ENCODE data around the gene IRF2BP2. TPM values are rescaled to one million over a fixed set of nuclear protein-coding genes. Genes with fewer than 3 reads are reported as not detected.

Gene IRF2BP2
- total and polyA plus RNA-seq, 10 of the 15 experiments (the other 5 are each of a cell fraction or from before 2014, with no cell fraction given) = 7.5 to 114 (median 52.3) TPM

- ATAC-seq (no peak), FAIRE-seq (no peak), DNase-seq (ENCODE audit: low read depth, low spot score) (no peak)
- no peak overlapping the region for H3K9ac ChIP-seq (ENCODE audit: control insufficient read depth, insufficient read depth, low read length)
- POLR2A ChIA-PET = no interaction called here
- in situ Hi-C loops (cut with MboI) = no loop called here
- CTCF ChIA-PET = no interaction called here
- RAD21 ChIA-PET (ENCODE audit: unreplicated experiment) = no interaction called here
- no peaks in the 10 kb centered on the region for H3K79me2 ChIP-seq (ENCODE audit: control insufficient read depth, insufficient read depth, low read length)
- no peaks in the 10 kb centered on the region for H3K9me3 ChIP-seq (replicated peaks; ENCODE audit: control insufficient read depth, insufficient read depth, low read length)
- no peaks in the 10 kb centered on the region for H3K4me1 ChIP-seq (ENCODE audit: control insufficient read depth, insufficient read depth, low read length)
- intact Hi-C loops (cut with micrococcal nuclease; ENCODE audit: unreplicated experiment) = no loop called here
- H3K4me3 ChIP-seq = no peak overlapping the region
- H2AFZ ChIP-seq (ENCODE audit: control insufficient read depth, low read depth, low read length) = no peak overlapping the region
- BruUV-seq (replicated peaks) = no TSS peak
- no peaks in the 10 kb centered on the region for H4K20me1 ChIP-seq (ENCODE audit: control insufficient read depth, insufficient read depth)
- no peak overlapping the region for H3K4me2 ChIP-seq (ENCODE audit: control insufficient read depth, insufficient read depth)
- H3K27me3 ChIP-seq (replicated peaks in 1 of 2; ENCODE audit: control insufficient read depth in 2 of 2, insufficient read depth in 2 of 2, low read length in 1 of 2) = no peaks in the 10 kb centered on the region
- SMC1A ChIA-PET (ENCODE audit: uncharacterized antibody, unreplicated experiment) = interaction anchor here (1.5 to 1.6 kb wide), 2 partner anchors 90 to 104 kb away, joined by 4 to 5 read pairs; no protein-coding TSS in a partner anchor
- 90% methylated on average over 4 of the region's 4 CpGs for WGBS (ENCODE audit: insufficient coverage, insufficient replicate concordance, low lambda C conversion rate, missing lambda C conversion rate)
- H3K27ac ChIP-seq (ENCODE audit: control insufficient read depth, insufficient read depth) = no peak overlapping the region
- no peaks in the 10 kb centered on the region; a peak in 1 of 4 replicates for H3K36me3 ChIP-seq (ENCODE audit: control insufficient read depth in 2 of 2, insufficient read depth in 2 of 2, low read length in 1 of 2)
- TF ChIP-seq GABPA (IDR thresholded peaks at IDR 0.05; ENCODE audit: low read depth) (no peak), CBX5 (IDR thresholded peaks at IDR 0.05; ENCODE audit: low read depth) (no peak), HCFC1 (IDR thresholded peaks at IDR 0.05; ENCODE audit: low read length) (no peak), SMAD1 (IDR thresholded peaks at IDR 0.05; ENCODE audit: low read depth, partially characterized antibody) (no peak), DPF2 (IDR thresholded peaks at IDR 0.05) (no peak), POLR2AphosphoS5 (IDR thresholded peaks at IDR 0.05; ENCODE audit: low read length) (no peak), MLLT1 (IDR thresholded peaks at IDR 0.05) (no peak), HDAC6 (IDR thresholded peaks at IDR 0.05; ENCODE audit: unreplicated experiment) (no peak), ZNF274 (IDR thresholded peaks at IDR 0.05; ENCODE audit: insufficient read depth, insufficient read length) (no peak), MTA2 (IDR thresholded peaks at IDR 0.05; ENCODE audit: low read depth) (no peak), FOXK2 (IDR thresholded peaks at IDR 0.05) (no peak), ZSCAN29 (IDR thresholded peaks at IDR 0.05) (no peak), CBFB (IDR thresholded peaks at IDR 0.05; ENCODE audit: low read depth) (no peak), BHLHE40 (IDR thresholded peaks at IDR 0.05; ENCODE audit: borderline replicate concordance in 1 of 2, low read depth in 2 of 2, low read length in 1 of 2) (no peak), ZNF384 (IDR thresholded peaks at IDR 0.05; ENCODE audit: borderline replicate concordance, low read depth, low read length) (no peak)
- TF ChIP-seq, protein P1, sequence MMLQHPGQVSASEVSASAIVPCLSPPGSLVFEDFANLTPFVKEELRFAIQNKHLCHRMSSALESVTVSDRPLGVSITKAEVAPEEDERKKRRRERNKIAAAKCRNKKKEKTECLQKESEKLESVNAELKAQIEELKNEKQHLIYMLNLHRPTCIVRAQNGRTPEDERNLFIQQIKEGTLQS (IDR thresholded peaks at IDR 0.05; ENCODE audit: borderline replicate concordance, extremely low read depth, low read depth, low read length) = no peak
- TF ChIP-seq, protein P2, sequence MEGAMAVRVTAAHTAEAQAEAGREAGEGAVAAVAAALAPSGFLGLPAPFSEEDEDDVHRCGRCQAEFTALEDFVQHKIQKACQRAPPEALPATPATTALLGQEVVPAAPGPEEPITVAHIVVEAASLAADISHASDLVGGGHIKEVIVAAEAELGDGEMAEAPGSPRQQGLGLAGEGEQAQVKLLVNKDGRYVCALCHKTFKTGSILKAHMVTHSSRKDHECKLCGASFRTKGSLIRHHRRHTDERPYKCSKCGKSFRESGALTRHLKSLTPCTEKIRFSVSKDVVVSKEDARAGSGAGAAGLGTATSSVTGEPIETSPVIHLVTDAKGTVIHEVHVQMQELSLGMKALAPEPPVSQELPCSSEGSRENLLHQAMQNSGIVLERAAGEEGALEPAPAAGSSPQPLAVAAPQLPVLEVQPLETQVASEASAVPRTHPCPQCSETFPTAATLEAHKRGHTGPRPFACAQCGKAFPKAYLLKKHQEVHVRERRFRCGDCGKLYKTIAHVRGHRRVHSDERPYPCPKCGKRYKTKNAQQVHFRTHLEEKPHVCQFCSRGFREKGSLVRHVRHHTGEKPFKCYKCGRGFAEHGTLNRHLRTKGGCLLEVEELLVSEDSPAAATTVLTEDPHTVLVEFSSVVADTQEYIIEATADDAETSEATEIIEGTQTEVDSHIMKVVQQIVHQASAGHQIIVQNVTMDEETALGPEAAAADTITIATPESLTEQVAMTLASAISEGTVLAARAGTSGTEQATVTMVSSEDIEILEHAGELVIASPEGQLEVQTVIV (IDR thresholded peaks at IDR 0.05; ENCODE audit: borderline replicate concordance, partially characterized antibody) = no peak
These were observed 18.8 kb downstream of the IRF2BP2 start for GRCh38 chr1:234591131-234591530.
